DMS153 (cell line): Measurements from ENCODE around the gene TLL1.

ENCODE experiments used
- DNase-seq: peaks from one replicate; lab custom pipeline; 2025; lab: John Stamatoyannopoulos, UW

The TLL1 gene

GRCh38 chr4:165894159-165894558, 21.1 kb downstream of the TLL1 start:
- DNase-seq, result no peak

- DNase-seq, result no peak
Observed at GRCh38 chr4:165905405-165906027, 32.5 kb downstream of the TLL1 start.

- DNase-seq, result no peak
Observed at GRCh38 chr4:165906272-165906671, 33.2 kb downstream of the TLL1 start.

DNA sequence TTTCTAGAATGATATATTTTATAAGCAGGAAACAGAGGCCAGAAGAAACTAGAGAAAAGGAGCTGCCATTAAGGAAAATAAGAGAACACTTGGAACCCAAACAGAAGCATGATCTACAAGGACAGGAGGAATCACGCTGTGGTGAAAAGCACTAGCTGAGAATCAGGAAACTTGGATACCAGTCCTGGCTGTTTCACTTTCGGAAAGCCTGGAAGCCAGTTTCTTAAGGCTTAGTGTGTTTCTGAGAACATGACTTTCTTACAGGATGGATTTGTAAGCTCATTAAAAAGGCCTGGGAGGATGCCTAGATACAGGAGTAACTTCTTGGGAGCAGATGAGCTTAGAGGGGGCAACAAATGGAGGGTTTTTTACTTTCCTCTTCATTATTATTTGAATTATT, 36.9 kb downstream of the TLL1 start:
- DNase-seq, result no peak

- no peak for DNase-seq
Observed at GRCh38 chr4:165915215-165915614, 42.2 kb downstream of the TLL1 start.

DNA sequence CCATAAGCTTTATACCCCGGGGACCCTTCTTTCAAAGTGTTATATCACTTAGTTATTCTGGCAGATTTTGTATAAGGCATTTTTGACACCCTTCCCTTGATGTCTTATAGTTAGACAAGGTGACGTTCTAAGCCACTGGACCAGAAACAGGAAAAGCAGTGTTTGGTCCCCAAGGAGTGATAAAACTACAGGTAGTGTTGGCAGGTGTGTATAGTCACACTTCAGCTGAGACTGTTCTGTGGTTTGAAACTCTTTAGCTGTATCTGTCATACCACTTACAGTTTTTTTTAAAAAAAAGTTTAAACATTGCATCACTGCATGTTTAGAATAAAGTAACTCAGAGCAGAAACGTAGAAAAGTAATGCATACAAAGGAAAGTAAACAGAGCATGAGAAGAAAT, 48.5 kb downstream of the TLL1 start:
- no peak for DNase-seq

- DNase-seq, result no peak
Observed at GRCh38 chr4:165922747-165923146, 49.7 kb downstream of the TLL1 start.

GRCh38 chr4:165926307-165926706, 53.3 kb downstream of the TLL1 start:
- no peak for DNase-seq

- DNase-seq, result no peak
Observed at GRCh38 chr4:165927366-165927765, 54.3 kb downstream of the TLL1 start.

GRCh38 chr4:165927815-165928214, 54.8 kb downstream of the TLL1 start:
- no peak for DNase-seq

GRCh38 chr4:165928601-165929000, 55.6 kb downstream of the TLL1 start:
- no peak for DNase-seq

DNA sequence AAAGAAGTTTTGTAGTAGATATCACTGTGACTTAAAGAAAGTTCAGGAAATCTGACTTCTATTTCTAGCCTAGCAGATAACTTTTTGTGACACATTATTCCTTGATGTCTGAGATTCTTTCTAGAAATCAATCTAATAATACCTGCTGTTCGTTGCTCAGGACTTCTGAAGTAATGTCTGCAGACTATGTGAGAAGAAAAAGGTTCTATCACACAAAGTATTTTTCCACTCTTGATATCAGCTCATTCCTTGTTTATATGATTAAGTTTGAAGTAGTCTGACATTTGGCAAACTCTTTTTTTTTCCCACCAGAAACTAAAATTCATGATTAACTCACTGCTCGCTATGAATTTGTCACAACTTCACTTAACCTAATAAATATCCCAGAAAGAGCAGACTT, 56.6 kb downstream of the TLL1 start:
- no peak for DNase-seq

GRCh38 chr4:165931741-165932140, 58.7 kb downstream of the TLL1 start:
- no peak for DNase-seq

DNA sequence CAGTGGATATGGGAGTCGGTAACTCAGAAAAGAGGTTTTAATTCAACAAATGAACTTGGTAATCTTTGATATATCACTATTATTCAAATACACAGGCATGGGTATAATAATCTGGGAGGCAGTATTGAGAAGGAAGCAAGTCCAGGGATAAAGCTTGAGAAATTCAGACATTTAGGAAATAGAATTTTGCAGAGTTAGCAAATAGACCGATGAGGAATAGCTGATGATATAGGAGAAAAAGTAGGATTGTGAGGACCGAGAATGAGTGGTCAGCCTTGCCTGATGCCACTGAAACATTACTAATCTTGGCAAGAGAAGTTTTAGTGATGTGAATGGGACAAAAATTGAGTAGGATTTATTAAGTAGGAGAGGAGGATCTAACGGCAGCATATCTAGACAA, 71.9 kb downstream of the TLL1 start:
- no peak for DNase-seq

- no peak for DNase-seq
Observed at GRCh38 chr4:165945991-165946390, 73.0 kb downstream of the TLL1 start.

DNA sequence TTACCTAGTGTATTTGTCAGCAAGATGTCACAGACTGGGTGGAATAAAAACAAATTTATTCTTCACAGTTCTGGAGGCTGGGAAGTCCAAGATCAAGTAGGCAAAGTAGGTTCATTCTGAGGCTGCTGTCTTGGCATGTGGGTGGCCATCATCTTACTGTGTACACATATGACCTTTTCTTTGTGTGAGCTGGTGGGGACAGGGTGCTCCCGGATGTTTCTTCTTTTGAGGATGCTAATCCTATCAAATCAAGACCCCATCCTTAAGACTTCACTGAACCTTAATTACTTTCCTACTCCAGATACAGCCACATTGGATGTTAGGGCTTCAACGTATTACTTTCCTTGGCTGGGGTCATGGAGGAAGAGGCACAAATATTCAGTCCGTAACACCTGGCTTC, 74.0 kb downstream of the TLL1 start:
- no peak for DNase-seq

DNA sequence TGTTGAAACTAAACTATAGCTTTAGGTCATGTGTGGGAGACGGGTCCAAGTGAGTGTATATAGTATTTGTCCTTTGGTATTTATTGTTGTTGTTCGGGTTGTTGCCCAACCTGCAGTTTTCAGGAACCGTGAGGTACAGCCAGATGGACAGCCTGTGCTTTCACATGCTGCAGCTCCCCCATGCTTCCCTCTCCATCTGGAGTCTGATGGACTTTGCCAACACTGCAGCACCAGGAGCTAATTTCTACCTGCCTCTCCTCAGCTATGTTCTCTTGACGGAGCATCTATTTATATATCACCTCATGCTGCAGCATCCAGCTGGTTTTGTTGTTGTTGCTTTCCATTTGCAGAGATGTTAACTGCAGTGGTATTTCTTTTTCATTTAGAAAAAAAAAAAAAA, 80.1 kb downstream of the TLL1 start:
- no peak for DNase-seq

DNA sequence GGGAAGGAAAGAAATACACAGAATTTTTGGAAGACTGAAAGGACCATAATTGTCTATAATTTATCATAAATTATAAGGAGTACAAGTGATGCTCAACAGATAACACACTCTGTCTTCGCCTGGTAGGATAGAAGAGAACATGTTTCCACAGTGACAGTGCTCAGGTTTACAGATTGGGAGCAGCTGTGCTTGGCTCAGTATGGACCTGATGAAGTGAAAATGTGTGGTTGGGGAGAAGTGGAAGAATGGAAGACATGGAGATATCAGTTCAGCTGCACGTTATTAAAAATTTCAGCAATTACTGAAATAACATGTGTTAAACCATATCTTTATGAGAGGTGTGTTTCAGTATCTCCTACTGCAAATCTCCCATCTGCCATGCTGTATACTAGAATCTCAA, 90.6 kb downstream of the TLL1 start:
- no peak for DNase-seq

DNA sequence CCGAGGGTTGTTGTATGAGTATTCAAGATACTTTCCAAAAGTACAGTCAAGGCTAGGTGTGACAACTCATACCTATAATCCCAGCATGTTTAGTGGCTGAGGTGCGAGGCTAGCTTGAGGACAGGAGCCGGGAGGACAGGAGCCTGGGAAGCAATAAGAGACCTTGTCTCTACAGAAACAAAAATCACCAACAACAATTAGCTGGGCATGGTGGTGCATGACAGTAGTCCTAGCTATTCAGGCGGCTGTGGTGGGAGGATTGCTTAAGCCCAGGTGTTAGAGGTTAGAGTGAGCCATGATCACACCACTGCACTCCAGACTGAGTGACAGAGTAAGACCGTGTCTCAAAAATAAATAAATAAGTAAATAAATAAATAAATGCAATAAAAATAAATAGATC, 91.6 kb downstream of the TLL1 start:
- DNase-seq, result no peak

DNA sequence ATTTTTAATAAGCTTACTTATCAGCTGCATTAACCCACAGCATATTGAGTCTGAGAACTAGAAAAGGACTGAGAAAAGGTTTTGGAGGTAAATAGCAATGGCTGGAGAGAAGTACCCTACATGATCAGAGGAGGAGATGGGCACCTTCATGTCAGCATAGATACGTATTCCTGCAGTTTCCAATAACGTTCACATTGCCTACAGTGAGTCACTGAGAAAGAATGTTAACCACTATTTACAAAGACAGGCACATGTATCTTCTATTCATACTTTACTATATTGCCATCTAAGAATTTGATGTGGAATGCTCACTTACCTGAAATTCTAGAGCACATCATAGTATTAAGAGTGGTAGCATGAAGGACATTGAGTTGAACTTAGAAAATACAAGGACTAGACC, 92.5 kb downstream of the TLL1 start:
- no peak for DNase-seq

DNA sequence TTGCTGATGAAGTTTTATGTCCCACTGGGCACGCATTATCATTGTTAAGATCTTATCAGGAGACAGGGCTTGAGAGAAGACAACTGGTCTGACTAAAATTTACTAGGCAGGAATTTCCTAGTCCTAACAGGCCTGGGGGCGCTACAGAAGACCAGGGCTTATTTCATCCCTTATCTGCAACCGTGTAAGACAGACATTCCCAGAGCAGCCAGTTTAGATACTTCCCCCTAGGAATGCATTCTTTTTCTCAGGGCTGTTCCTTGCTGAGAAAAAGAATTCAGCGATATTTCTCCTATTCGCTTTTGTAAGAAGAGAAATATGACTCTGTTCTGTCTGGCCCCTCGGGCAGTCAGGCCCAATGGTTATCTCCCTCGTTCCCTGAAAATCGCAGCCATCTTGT, 93.8 kb downstream of the TLL1 start:
- no peak for DNase-seq

DNA sequence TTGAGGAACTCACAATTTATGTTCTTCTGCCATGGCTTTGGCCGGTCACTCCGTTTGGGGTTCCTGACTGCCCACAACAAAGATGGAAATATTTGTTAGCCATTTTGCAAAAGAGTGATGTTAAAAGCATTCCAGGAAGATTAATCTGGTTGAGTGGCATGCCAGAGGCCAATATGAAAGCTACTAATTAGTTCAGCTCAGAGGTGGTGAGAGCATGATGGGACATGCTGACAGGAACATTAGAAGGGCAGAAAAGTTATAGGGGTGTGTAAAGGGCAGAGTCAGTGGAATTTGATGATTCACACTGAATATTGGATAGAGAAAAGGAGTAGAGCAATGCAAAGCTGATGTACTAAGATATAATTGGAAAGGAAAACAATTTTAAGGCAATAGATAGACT, 94.4 kb downstream of the TLL1 start:
- no peak for DNase-seq

DNA sequence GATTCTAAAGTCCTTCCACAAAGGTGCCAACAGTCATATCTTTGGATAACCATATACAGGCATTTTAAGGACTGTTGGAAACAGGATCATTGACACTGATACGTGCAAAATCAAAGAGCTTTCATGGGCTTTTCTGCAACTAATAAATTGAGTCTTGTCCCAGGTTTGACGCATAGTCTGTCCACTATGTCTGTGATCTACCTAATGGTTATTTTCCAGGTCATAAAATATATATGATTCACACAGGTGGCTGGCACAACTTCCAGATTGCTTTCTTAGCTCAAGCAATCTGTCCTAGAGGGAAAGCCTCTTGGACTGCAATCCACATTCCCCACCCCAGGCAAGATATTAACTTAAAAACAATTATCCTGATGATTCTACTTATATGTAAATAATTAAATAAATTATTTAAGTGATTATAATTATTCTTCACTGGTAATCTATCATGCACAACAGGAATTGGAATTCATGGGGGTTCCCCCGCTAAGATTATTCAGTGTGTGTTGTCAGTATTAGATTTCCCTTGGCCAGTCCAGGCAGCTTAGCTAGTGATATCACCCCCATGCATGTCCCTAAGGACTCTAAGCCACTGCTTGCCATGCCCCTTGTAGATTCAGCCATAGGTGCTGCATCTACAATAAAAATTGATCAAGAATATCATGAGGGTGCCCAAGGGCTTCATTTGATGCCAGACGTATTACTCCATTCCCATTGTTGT, 97.8 kb downstream of the TLL1 start:
- DNase-seq, result no peak

DNA sequence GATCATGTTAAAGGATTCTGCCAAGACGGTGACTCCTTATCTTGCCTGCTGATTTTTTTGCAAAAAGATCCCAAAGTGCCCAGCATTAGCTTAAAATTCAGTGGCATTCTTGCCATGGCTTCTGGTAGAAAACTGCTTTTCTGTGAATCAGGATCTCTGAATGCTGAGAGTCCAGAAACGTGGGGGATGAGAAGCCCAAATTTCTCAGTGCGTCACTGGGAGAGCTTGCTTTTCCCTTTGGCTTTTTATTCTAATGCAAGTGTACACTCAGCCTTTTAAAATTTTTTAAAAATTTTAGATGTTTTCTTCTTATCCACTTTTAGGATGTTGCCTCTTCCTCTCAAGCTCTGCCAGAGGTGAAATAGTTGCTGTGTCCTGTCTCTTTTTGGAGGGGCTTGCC, 98.4 kb downstream of the TLL1 start:
- no peak for DNase-seq
